ENCODE results near the gene CLOCK. TPM values are rescaled to one million over a fixed set of nuclear protein-coding genes. Genes with fewer than 3 reads are reported as not detected.

The CLOCK gene
- total RNA-seq, 1 experiment from 2014 or later, result 24.9 TPM

- no peak overlapping the region for H3K27ac ChIP-seq (ENCODE audit: low read length)
- BruUV-seq (replicated peaks), result no TSS peak
Measured at GRCh38 chr4:55382488-55383003, 164.2 kb downstream of the CLOCK start.

GRCh38 chr4:55381502-55381901 is 165.2 kb downstream of the CLOCK start:
- in situ Hi-C loops (cut with HindIII; ENCODE audit: low pct_unique_long_range_greater_than_20kb, low sequenced_read_pairs), result no loop called here

More at GRCh38 chr4:55382488-55383003, 164.2 kb downstream of the CLOCK start:
- H3K4me3 ChIP-seq (ENCODE audit: low read depth in 2 of 2, low read length in 2 of 2), result no peak overlapping the region
- intact Hi-C loops (cut with micrococcal nuclease; ENCODE audit: unreplicated experiment) (no loop called here), in situ Hi-C loops (cut with HindIII; ENCODE audit: low pct_unique_long_range_greater_than_20kb, low sequenced_read_pairs) (no loop called here)
- H3K9me3 ChIP-seq (ENCODE audit: control insufficient read depth, insufficient read depth, low read depth, low read length), result no peaks in the 10 kb centered on the region
- no peak for ATAC-seq
- DNase-seq (ENCODE audit: low read depth, low spot score), result no peak
- H3K27me3 ChIP-seq (ENCODE audit: control insufficient read depth, insufficient read depth, low read length), result no peaks in the 10 kb centered on the region
- CTCF ChIA-PET, result no interaction called here
- POLR2A ChIA-PET, result no interaction called here
- TF ChIP-seq SIN3A (IDR thresholded peaks at IDR 0.05; ENCODE audit: borderline replicate concordance, insufficient read depth, low read depth, low read length) (no peak), POLR2AphosphoS5 (IDR thresholded peaks at IDR 0.05; ENCODE audit: low read depth, low read length) (no peak), REST (IDR thresholded peaks at IDR 0.05; ENCODE audit: insufficient read depth in 1 of 2, low read depth in 2 of 2, low read length in 1 of 2) (no peak), TCF7L2 (IDR thresholded peaks at IDR 0.05; ENCODE audit: low read depth, low read length) (no peak)
- H3K36me3 ChIP-seq (ENCODE audit: control insufficient read depth, insufficient read depth, low read length), result no peaks in the 10 kb centered on the region
- H3K4me1 ChIP-seq (ENCODE audit: control insufficient read depth, insufficient read depth, low read length), result peaks cover 17% of the 10 kb centered on the region

More at GRCh38 chr4:55381502-55381901, 165.2 kb downstream of the CLOCK start:
- ChIA-PET POLR2A (no interaction called here), CTCF (no interaction called here)
- no peak overlapping the region for H3K4me3 ChIP-seq (ENCODE audit: low read depth in 2 of 2, low read length in 2 of 2)
- BruUV-seq (replicated peaks), result no TSS peak
- ATAC-seq (no peak), DNase-seq (ENCODE audit: low read depth, low spot score) (no peak)
- no peaks in the 10 kb centered on the region for H3K36me3 ChIP-seq (ENCODE audit: control insufficient read depth, insufficient read depth, low read length)
- no peaks in the 10 kb centered on the region for H3K27me3 ChIP-seq (ENCODE audit: control insufficient read depth, insufficient read depth, low read length)
- H3K4me1 ChIP-seq (ENCODE audit: control insufficient read depth, insufficient read depth, low read length), result peaks cover 17% of the 10 kb centered on the region
- intact Hi-C loops (cut with micrococcal nuclease; ENCODE audit: unreplicated experiment), result no loop called here
- TF ChIP-seq CTCF (IDR thresholded peaks at IDR 0.05) (no peak), REST (IDR thresholded peaks at IDR 0.05; ENCODE audit: insufficient read depth in 1 of 2, low read depth in 2 of 2, low read length in 1 of 2) (no peak), TCF7L2 (IDR thresholded peaks at IDR 0.05; ENCODE audit: low read depth, low read length) (no peak), POLR2AphosphoS5 (IDR thresholded peaks at IDR 0.05; ENCODE audit: low read depth, low read length) (no peak), SIN3A (IDR thresholded peaks at IDR 0.05; ENCODE audit: borderline replicate concordance, insufficient read depth, low read depth, low read length) (no peak)
- H3K9me3 ChIP-seq (ENCODE audit: control insufficient read depth, insufficient read depth, low read depth, low read length), result no peaks in the 10 kb centered on the region
- no peak overlapping the region for H3K27ac ChIP-seq (ENCODE audit: low read length)

All from Panc1 (cell line).